Sigmoid colon (tissue), 7 donors: ENCODE results near the gene ATXN1L. TPM values are rescaled to one million over a fixed set of nuclear protein-coding genes. Genes with fewer than 3 reads are reported as not detected.
"Not testable (repeated sequence)": the region's sequence is repeated elsewhere in the genome, so short reads cannot be mapped to it uniquely, and the experiment has no call there.

ENCODE experiments used
- DNase-seq: peaks from one replicate; pipeline ENCODE4 v3.0.0-alpha.2; 2019
- H3K27ac ChIP-seq, 4 donors: fragments of 200-600 bp; sonication (generic); one replicate each; pipeline ENCODE4 v1.5.1; 2016 to 2019; ENCODE audit warnings: mild to moderate bottlenecking in 1 of 4
- H3K27me3 ChIP-seq, 3 donors: fragments of 200-600 bp; sonication (generic); one replicate each; pipeline ENCODE4 v1.5.1; 2019; ENCODE audit warnings: mild to moderate bottlenecking in 1 of 3
- H3K36me3 ChIP-seq, 4 donors: fragments of 200-600 bp; sonication (generic); one replicate each; pipeline ENCODE4 v1.5.1; 2016 to 2019
- H3K4me1 ChIP-seq, 4 donors: fragments of 200-600 bp; sonication (generic); one replicate each; pipeline ENCODE4 v1.5.1; 2017 to 2019
- H3K4me3 ChIP-seq, 4 donors: fragments of 200-600 bp; sonication (generic); one replicate each; pipeline ENCODE4 v1.5.1; 2017 to 2019; ENCODE audit warnings: mild to moderate bottlenecking in 2 of 4, moderate library complexity in 1 of 4
- H3K9me3 ChIP-seq, 4 donors: fragments of 200-600 bp in 3 of 4; sonication (generic) in 3 of 4; one replicate each; pipeline versions ENCODE4 v1.5.1 to v1.6.1; 2013 to 2019
- EP300 ChIP-seq, 4 donors: sonication (generic); formaldehyde crosslinking; IDR thresholded peaks; one replicate each; pipeline ENCODE4 v1.6.1; 2017; ENCODE audit warnings: antibody characterized with exemption in 4 of 4
- POLR2A ChIP-seq, 2 donors: fragments of 450-650 bp; IDR thresholded peaks; one replicate each; pipeline ENCODE4 v1.6.1; 2016; ENCODE audit warnings: antibody characterized with exemption in 2 of 2, mild to moderate bottlenecking in 2 of 2, moderate library complexity in 2 of 2
- POLR2AphosphoS5 ChIP-seq, 4 donors: sonication (generic); formaldehyde crosslinking; IDR thresholded peaks; one replicate each; pipeline ENCODE4 v1.6.1; 2017; ENCODE audit warnings: antibody characterized with exemption in 4 of 4
- WGBS, 2 donors: extraction: QIAGEN DNeasy Blood & Tissue Kit; methylation state at CpG; one replicate each; pipeline ENCODE4 v1.1.7; 2013; 5-methylcytosine and 5-hydroxymethylcytosine counted together
- intact Hi-C: fragments of 100-400 bp; cut with DNase I; formaldehyde crosslinking; loops from one replicate; pipeline ENCODE4 v1.15.1; 2023
- polyA plus RNA-seq, 3 donors: library from polyadenylated mRNA; stranded (reverse); fragments of 200-250 nt; gene quantifications; one replicate each; pipeline ENCODE4 v1.2.3, GENCODE V29; 2013
- total RNA-seq, 4 donors: library from RNA; depleted of rRNA; stranded (reverse); fragments of >200 nt; gene quantifications; one replicate each; pipeline ENCODE4 v1.1.0, GENCODE V29; 2016
- TF ChIP-seq, protein P1 (sequence below), 4 experiments: fragments of 450-650 bp in 3 of 4; fragments of 200-600 bp in 1 of 4; IDR thresholded peaks; one replicate each; pipeline ENCODE4 v1.5.1; 2016 to 2019; ENCODE audit warnings: antibody characterized with exemption in 4 of 4, mild to moderate bottlenecking in 3 of 4, moderate library complexity in 2 of 4
- donor health status: healthy with polysubstance abuse.
- donor health status: Bipolar disorder and iron deficiency.
- donor health status: healthy.

Gene ATXN1L
- total and polyA plus RNA-seq, 7 donors, result 6.6 to 25.0 (median 22.8) TPM

DNA sequence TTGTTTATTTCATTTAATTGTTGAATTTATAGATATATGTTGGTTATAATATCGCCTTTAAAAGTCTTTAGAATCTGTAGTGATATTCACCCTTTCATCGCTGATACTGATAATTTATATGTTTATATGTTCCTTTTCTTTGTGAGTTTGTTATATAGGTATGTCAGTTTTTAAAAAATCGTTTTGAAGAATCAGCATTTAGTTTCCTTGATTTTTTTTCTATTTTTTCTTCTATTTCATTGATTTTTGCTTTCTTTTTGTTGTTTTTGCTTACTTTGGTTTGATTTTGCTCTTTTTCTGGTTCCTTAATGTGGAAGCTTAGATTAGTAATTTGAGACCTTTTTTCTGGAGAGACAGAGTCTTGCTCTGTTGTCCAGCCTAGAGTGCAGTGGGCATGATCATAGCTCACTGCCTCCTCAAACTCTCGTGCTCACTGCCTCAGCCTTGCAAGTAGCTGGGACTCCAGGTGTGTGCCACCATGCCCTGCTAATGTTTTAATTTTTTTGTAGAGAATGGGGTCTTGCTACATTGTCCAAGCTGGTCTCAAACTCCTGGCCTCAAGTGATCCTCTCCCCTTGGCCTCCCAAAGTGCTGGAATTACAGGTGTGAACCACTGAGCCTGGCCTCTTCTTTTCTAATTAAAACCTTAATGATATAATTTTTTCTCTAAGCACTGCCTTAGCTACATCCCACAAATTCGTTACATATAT lies 57.0 kb downstream of the ATXN1L start:
- Histone ChIP-seq H3K9me3 (no peaks in the 10 kb centered on the region), H3K27ac (no peak overlapping the region), H3K4me1 (peaks cover 0 to 63% (median 49%) of the 10 kb centered on the region in 4 donors), H3K4me3 (no peak overlapping the region), H3K36me3 (no peaks in the 10 kb centered on the region), H3K27me3 (no peaks in the 10 kb centered on the region)
- DNase-seq, result no peak
- WGBS, 2 donors, result 82 to 94% methylated on average over 5 of the region's 5 CpGs
- TF ChIP-seq, protein P1, sequence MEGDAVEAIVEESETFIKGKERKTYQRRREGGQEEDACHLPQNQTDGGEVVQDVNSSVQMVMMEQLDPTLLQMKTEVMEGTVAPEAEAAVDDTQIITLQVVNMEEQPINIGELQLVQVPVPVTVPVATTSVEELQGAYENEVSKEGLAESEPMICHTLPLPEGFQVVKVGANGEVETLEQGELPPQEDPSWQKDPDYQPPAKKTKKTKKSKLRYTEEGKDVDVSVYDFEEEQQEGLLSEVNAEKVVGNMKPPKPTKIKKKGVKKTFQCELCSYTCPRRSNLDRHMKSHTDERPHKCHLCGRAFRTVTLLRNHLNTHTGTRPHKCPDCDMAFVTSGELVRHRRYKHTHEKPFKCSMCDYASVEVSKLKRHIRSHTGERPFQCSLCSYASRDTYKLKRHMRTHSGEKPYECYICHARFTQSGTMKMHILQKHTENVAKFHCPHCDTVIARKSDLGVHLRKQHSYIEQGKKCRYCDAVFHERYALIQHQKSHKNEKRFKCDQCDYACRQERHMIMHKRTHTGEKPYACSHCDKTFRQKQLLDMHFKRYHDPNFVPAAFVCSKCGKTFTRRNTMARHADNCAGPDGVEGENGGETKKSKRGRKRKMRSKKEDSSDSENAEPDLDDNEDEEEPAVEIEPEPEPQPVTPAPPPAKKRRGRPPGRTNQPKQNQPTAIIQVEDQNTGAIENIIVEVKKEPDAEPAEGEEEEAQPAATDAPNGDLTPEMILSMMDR (IDR thresholded peaks at IDR 0.05), result no peak
- no peak for TF ChIP-seq EP300 (IDR thresholded peaks at IDR 0.05)
- TF ChIP-seq POLR2AphosphoS5 (IDR thresholded peaks at IDR 0.05), result no peak
- TF ChIP-seq POLR2A (IDR thresholded peaks at IDR 0.05), result no peak
- intact Hi-C loops, result no loop called here

DNA sequence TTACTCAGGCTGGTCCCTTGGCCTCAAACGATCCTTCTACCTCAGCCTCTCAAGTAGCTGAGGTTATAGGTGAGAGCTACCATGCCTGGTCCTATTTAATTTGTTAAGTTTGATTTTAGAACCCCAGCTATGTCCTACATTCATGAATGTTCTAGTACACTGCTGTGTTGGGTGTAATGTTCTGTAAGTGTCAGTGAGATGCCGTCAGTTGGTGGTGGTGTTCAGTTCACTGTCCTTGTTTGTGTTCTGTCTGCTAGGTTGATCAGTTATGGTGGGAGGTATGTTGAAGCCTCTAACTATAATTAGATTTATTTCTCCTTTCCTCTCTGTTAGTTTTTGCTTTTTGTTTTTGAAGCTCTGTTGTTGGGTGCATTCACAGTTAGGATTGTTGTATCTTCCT lies 57.8 kb downstream of the ATXN1L start:
- H3K27ac ChIP-seq, result no peak overlapping the region
- peaks cover 0 to 63% (median 45%) of the 10 kb centered on the region in 4 donors for H3K4me1 ChIP-seq
- H3K27me3 ChIP-seq, result no peaks in the 10 kb centered on the region
- no peaks in the 10 kb centered on the region for H3K36me3 ChIP-seq
- no peak for TF ChIP-seq POLR2AphosphoS5 (IDR thresholded peaks at IDR 0.05)
- no peak for TF ChIP-seq EP300 (IDR thresholded peaks at IDR 0.05)
- TF ChIP-seq, protein P1 (IDR thresholded peaks at IDR 0.05), result no peak
- DNase-seq, result no peak
- H3K9me3 ChIP-seq, result no peaks in the 10 kb centered on the region
- intact Hi-C loops, result no loop called here
- H3K4me3 ChIP-seq, result no peak overlapping the region
- WGBS, 2 donors, result 72 to 74% methylated on average over 2 of the region's 2 CpGs

GRCh38 chr16:71904239-71904638 lies 58.5 kb downstream of the ATXN1L start:
- Histone ChIP-seq H3K27me3 (no peaks in the 10 kb centered on the region), H3K4me1 (peaks cover 0 to 61% (median 42%) of the 10 kb centered on the region in 4 donors), H3K27ac (no peak overlapping the region), H3K4me3 (no peak overlapping the region), H3K9me3 (no peaks in the 10 kb centered on the region), H3K36me3 (no peaks in the 10 kb centered on the region)
- 84 to 90% methylated on average over 9 of the region's 9 CpGs for WGBS, 2 donors
- DNase-seq, result no peak
- intact Hi-C loops, result no loop called here
- TF ChIP-seq POLR2AphosphoS5 (IDR thresholded peaks at IDR 0.05) (no peak), EP300 (IDR thresholded peaks at IDR 0.05) (no peak), POLR2A (IDR thresholded peaks at IDR 0.05) (no peak)
- TF ChIP-seq, protein P1 (IDR thresholded peaks at IDR 0.05), result no peak

DNA sequence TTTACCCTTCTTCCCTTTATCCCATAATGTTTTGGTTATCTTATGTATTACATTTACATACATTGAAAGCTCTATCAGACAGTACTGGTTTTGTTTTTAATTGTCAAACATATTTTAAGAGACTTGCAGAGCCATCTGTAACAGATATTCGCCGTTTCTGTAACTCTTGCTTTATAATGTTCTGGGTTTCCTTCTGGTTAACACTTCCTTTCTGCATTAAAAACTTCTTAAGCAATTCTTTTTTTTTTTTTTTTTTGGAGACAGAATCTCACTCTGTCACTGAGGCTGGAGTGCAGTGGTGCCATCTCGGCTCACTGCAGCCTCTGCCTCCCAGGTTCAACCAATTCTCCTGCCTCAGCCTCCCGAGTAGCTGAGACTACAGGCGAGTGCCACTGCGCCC lies 60.0 kb downstream of the ATXN1L start:
- H3K4me3 ChIP-seq, intact Hi-C loops, H3K27me3 ChIP-seq, H3K27ac ChIP-seq, DNase-seq, H3K9me3 ChIP-seq, H3K36me3 ChIP-seq: not testable (repeated sequence)
- peaks cover 0 to 60% (median 37%) of the 10 kb centered on the region in 4 donors for H3K4me1 ChIP-seq
- WGBS, 2 donors, result 71 to 86% methylated on average over 6 of the region's 6 CpGs

Other genes starting within 250 kb of the ATXN1L start
- gene MARVELD3, start 219.8 kb upstream of the ATXN1L start, total RNA-seq, result not detected
- gene MARVELD3, start 219.8 kb upstream of the ATXN1L start, polyA plus RNA-seq, result 10 to 100 TPM; 20.4 to 28.7 (median 26.6) TPM
- 10 to 100 TPM in 2 of 4 donors, 1 to 10 TPM in 2; 8.2 to 15.8 (median 10.6) TPM for gene PHLPP2, start 121.3 kb upstream of the ATXN1L start, total RNA-seq
- gene PHLPP2, start 121.3 kb upstream of the ATXN1L start, polyA plus RNA-seq, result 10 to 100 TPM in 2 of 3 donors, 1 to 10 TPM in 1; 8.9 to 19.0 (median 12.6) TPM
- gene AP1G1, start 37.1 kb upstream of the ATXN1L start, total RNA-seq, result 10 to 100 TPM; 34.9 to 57.3 (median 51.1) TPM
- gene AP1G1, start 37.1 kb upstream of the ATXN1L start, polyA plus RNA-seq, result 10 to 100 TPM; 12.6 to 32.1 (median 23.6) TPM
- 1 to 10 TPM; 2.3 to 9.5 (median 7.5) TPM for gene ZNF821, start 38.2 kb downstream of the ATXN1L start, total RNA-seq
- 10 to 100 TPM in 2 of 3 donors, 1 to 10 TPM in 1; 10.0 to 16.8 (median 11.8) TPM for gene ZNF821, start 38.2 kb downstream of the ATXN1L start, polyA plus RNA-seq
- 100 to 1,000 TPM; 117 to 176 (median 170) TPM for gene IST1, start 49.6 kb downstream of the ATXN1L start, total RNA-seq
- 100 to 1,000 TPM; 133 to 182 (median 155) TPM for gene IST1, start 49.6 kb downstream of the ATXN1L start, polyA plus RNA-seq
- gene PKD1L3, start 154.4 kb downstream of the ATXN1L start, total RNA-seq, result under 1 TPM in 3 of 4 donors, not detected in 1; under 0.01 to 0.14 (median under 0.01) TPM
- under 1 TPM in 2 of 3 donors, not detected in 1; 0.15 to 0.23 TPM for gene PKD1L3, start 154.4 kb downstream of the ATXN1L start, polyA plus RNA-seq
- 1 to 10 TPM; 3.2 to 7.4 (median 4.0) TPM for gene DHODH, start 162.8 kb downstream of the ATXN1L start, total RNA-seq
- 1 to 10 TPM; 3.7 to 8.0 (median 4.2) TPM for gene DHODH, start 162.8 kb downstream of the ATXN1L start, polyA plus RNA-seq
- 1 to 10 TPM in 1 of 4 donors, under 1 TPM in 1, not detected in 2; 0.49 to 3.6 TPM for gene HP, start 208.5 kb downstream of the ATXN1L start, total RNA-seq
- 10 to 100 TPM in 1 of 3 donors, 1 to 10 TPM in 1, under 1 TPM in 1; 0.92 to 11.2 (median 7.2) TPM for gene HP, start 208.5 kb downstream of the ATXN1L start, polyA plus RNA-seq
- gene HPR, start 217.2 kb downstream of the ATXN1L start, total RNA-seq, result under 1 TPM in 2 of 4 donors, not detected in 2; 0.33 to 0.83 TPM
- gene HPR, start 217.2 kb downstream of the ATXN1L start, polyA plus RNA-seq, result under 1 TPM in 1 of 3 donors, not detected in 2; 0.57 TPM
- 10 to 100 TPM in 1 of 4 donors, 1 to 10 TPM in 3; 7.8 to 11.8 (median 8.1) TPM for gene TXNL4B, start 247.6 kb downstream of the ATXN1L start, total RNA-seq
- 1 to 10 TPM; 6.0 to 8.8 (median 8.8) TPM for gene TXNL4B, start 247.6 kb downstream of the ATXN1L start, polyA plus RNA-seq
- gene DHX38, start 247.9 kb downstream of the ATXN1L start, total RNA-seq, result 10 to 100 TPM; 24.8 to 54.0 (median 36.7) TPM
- gene DHX38, start 247.9 kb downstream of the ATXN1L start, polyA plus RNA-seq, result 10 to 100 TPM; 16.2 to 55.4 (median 25.7) TPM